GM23338 (cell line): ENCODE data around the gene MACO1.

Source experiments
- CREB1 ChIP-seq: fragments of 250-450 bp; sonication (Bioruptor Pico); IDR thresholded peaks from 2 replicates; pipeline ENCODE4 v1.5.0; 2020; ENCODE audit warnings: low read depth, mild to moderate bottlenecking, moderate library complexity
- CTCF ChIP-seq, 2 experiments: fragments of 200-600 bp in 1 of 2; sonication (generic) in 1 of 2; conservative IDR thresholded peaks; 2 replicates each; pipeline versions ENCODE4 v1.5.1 to v1.6.1; 2016 to 2017; ENCODE audit warnings: antibody characterized with exemption in 2 of 2, low read depth in 2 of 2, mild to moderate bottlenecking in 2 of 2, moderate library complexity in 1 of 2
- ETS1 ChIP-seq: IDR thresholded peaks from 2 replicates; pipeline ENCODE4 v1.6.1; 2016; ENCODE audit warnings: antibody characterized with exemption
- EZH2 ChIP-seq: fragments of 200-600 bp; sonication (generic); IDR thresholded peaks from one replicate; pipeline ENCODE4 v1.8.0; 2017; ENCODE audit warnings: antibody characterized with exemption, mild to moderate bottlenecking, low read depth; ENCODE audit not compliant: unreplicated experiment
- EZH2phosphoT487 ChIP-seq: fragments of 200-600 bp; sonication (generic); IDR thresholded peaks from one replicate; pipeline ENCODE4 v1.8.1; 2018; ENCODE audit warnings: antibody characterized with exemption; ENCODE audit not compliant: unreplicated experiment
- JUNB ChIP-seq: IDR thresholded peaks from one replicate; pipeline ENCODE4 v1.6.1; 2016; ENCODE audit warnings: antibody characterized with exemption; ENCODE audit not compliant: unreplicated experiment
- POLR2AphosphoS5 ChIP-seq: IDR thresholded peaks from 2 replicates; pipeline ENCODE4 v1.6.1; 2016; ENCODE audit warnings: antibody characterized with exemption, low read depth
- REST ChIP-seq: IDR thresholded peaks from one replicate; pipeline ENCODE4 v1.6.1; 2018; ENCODE audit warnings: antibody characterized with exemption; ENCODE audit not compliant: unreplicated experiment
- ZNF114 ChIP-seq: fragments of 250-450 bp; sonication (Bioruptor Pico); IDR thresholded peaks from 2 replicates; pipeline ENCODE4 v1.5.0; 2020; ENCODE audit warnings: mild to moderate bottlenecking, moderate library complexity

GRCh38 chr1:25502957-25503356 is 72.3 kb downstream of the MACO1 start:
- TF ChIP-seq EZH2phosphoT487: no peak
- no peak for TF ChIP-seq EZH2
- TF ChIP-seq CTCF (conservative IDR thresholded peaks at IDR 0.05; ENCODE audit: low read depth in 2 of 2): no peak
- no peak for TF ChIP-seq POLR2AphosphoS5
- TF ChIP-seq JUNB: no peak
- no peak for TF ChIP-seq REST
- TF ChIP-seq ETS1: no peak
- no peak for TF ChIP-seq ZNF114
- TF ChIP-seq CREB1 (CRISPR knock-in tag): no peak
